Fibroblast of mammary gland (primary cell): ENCODE data around the gene QTRT2.

ENCODE experiments used
- DNase-seq: peaks from one replicate; pipeline ENCODE4 v3.0.0-alpha.2; 2010; ENCODE audit warnings: low read depth
- H3K4me3 ChIP-seq: 2 replicates; pipeline ENCODE4 v1.5.1; 2011; ENCODE audit warnings: low read depth, mild to moderate bottlenecking, low read length, moderate library complexity; ENCODE audit not compliant: control insufficient read depth
- TF ChIP-seq, protein P1 (sequence below): conservative IDR thresholded peaks from 2 replicates; pipeline ENCODE4 v1.5.1; 2011; ENCODE audit warnings: low read depth, low read length, inconsistent platforms; ENCODE audit not compliant: control insufficient read depth, insufficient read depth

Gene QTRT2

GRCh38 chr3:114101101-114101500 lies 44.6 kb downstream of the QTRT2 start:
- TF ChIP-seq, protein P1, sequence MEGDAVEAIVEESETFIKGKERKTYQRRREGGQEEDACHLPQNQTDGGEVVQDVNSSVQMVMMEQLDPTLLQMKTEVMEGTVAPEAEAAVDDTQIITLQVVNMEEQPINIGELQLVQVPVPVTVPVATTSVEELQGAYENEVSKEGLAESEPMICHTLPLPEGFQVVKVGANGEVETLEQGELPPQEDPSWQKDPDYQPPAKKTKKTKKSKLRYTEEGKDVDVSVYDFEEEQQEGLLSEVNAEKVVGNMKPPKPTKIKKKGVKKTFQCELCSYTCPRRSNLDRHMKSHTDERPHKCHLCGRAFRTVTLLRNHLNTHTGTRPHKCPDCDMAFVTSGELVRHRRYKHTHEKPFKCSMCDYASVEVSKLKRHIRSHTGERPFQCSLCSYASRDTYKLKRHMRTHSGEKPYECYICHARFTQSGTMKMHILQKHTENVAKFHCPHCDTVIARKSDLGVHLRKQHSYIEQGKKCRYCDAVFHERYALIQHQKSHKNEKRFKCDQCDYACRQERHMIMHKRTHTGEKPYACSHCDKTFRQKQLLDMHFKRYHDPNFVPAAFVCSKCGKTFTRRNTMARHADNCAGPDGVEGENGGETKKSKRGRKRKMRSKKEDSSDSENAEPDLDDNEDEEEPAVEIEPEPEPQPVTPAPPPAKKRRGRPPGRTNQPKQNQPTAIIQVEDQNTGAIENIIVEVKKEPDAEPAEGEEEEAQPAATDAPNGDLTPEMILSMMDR = no peak
- H3K4me3 ChIP-seq = no peak overlapping the region
- no peak for DNase-seq

DNA sequence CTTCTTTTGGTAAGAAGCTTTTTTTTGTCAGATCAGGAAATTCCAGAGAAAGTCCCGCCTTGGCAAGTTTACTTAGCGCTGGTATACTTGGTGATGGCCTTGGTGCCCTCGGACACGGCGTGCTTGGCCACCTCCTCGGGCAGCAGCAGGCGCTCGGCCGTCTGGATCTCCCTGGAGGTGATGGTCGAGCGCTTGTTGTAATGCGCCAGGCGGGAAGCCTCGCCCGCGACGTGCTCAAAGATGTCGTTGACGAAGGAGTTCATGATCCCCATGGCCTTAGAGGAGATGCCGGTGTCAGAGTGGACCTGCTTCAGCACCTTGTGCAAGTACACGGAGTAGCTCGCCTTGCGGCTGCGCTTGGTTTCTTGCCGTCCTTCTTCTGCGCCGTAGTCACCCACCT lies 46.6 kb downstream of the QTRT2 start:
- DNase-seq = no peak
- no peak overlapping the region for H3K4me3 ChIP-seq
- TF ChIP-seq, protein P1 = no peak

GRCh38 chr3:114103858-114104257 lies 47.3 kb downstream of the QTRT2 start:
- no peak overlapping the region for H3K4me3 ChIP-seq
- no peak for DNase-seq
- TF ChIP-seq, protein P1 = no peak

DNA sequence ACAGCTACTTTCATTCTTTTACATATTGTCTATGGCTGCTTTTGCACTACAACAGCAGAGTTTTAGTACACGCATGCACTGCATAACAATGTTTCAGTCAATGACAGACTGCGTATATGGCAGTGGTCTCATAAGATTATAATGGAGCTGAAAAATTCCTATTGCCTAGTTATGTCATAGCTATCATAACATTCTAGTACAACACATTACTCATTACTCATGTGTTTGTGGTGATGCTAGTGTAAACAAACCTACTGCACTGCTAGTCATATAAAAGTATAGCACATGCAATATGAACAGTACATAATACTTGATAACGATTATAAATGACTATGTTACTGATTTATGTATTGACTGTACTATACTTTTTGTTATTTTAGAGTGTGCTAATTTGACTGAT lies 47.9 kb downstream of the QTRT2 start:
- no peak overlapping the region for H3K4me3 ChIP-seq
- DNase-seq = no peak
- TF ChIP-seq, protein P1 = no peak

DNA sequence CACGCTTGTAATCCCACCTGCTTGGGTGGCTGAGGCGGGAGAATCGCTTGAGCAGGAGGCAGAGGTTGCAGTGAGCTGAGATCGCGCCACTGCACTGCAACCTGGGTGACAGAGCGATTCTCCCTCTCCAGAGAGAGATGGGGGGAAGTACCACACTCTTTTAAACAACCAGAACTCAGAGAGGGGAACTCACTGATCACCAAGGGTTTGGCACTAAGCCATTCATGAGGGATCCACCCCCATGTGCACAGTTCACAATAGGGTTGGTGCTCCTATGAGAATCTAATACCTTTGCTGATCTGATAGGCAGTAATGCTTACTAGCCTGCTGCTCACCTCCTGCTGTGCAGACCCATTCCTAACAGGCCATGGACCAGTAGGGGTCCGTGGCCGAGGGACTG lies 51.6 kb downstream of the QTRT2 start:
- no peak for DNase-seq
- no peak overlapping the region for H3K4me3 ChIP-seq
- TF ChIP-seq, protein P1 = no peak

DNA sequence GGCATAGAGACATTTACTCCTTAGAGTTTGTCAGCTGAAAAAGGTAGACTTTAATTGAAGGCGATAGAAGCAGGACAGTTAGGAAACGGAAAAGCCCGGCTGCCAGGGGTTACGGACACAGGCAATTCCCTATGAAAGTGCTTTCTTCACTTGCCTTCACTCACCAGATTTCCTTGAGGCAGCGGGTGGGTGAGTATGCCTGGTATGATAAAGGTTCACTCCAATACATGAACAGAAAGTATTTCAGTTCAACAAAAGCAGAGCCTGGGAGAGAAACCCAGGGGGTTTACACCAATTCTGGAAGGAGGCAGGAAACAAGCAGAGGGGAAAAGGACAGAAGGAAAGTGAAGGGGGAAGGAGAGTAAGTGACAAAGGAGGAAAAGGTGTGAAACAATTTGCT lies 53.9 kb downstream of the QTRT2 start:
- DNase-seq = no peak
- H3K4me3 ChIP-seq = no peak overlapping the region
- TF ChIP-seq, protein P1 = no peak
